Measurements from ENCODE around the gene CHST13.
"Not testable (repeated sequence)": the region's sequence is repeated elsewhere in the genome, so short reads cannot be mapped to it uniquely, and the experiment has no call there.

CHST13 gene

GRCh38 chr3:126525853-126526667, 2.1 kb downstream of the CHST13 start:
- no peak for DNase-seq (ENCODE audit: low read depth, low spot score)

GRCh38 chr3:126526668-126527005, 2.7 kb downstream of the CHST13 start:
- no peak for DNase-seq (ENCODE audit: low read depth, low spot score)

GRCh38 chr3:126527006-126527405, 3.1 kb downstream of the CHST13 start:
- DNase-seq (ENCODE audit: low read depth, low spot score) = no peak

GRCh38 chr3:126527455-126528211, 3.7 kb downstream of the CHST13 start:
- no peak for DNase-seq (ENCODE audit: low read depth, low spot score)

- no peak for DNase-seq (ENCODE audit: low read depth, low spot score)
Observed at GRCh38 chr3:126528419-126528799, 4.5 kb downstream of the CHST13 start.

- no peak for DNase-seq (ENCODE audit: low read depth, low spot score)
Observed at GRCh38 chr3:126528800-126529541, 5.0 kb downstream of the CHST13 start.

GRCh38 chr3:126529585-126530170, 5.7 kb downstream of the CHST13 start:
- no peak for DNase-seq (ENCODE audit: low read depth, low spot score)

GRCh38 chr3:126530171-126531050, 6.5 kb downstream of the CHST13 start:
- DNase-seq (ENCODE audit: low read depth, low spot score) = no peak

- DNase-seq (ENCODE audit: low read depth, low spot score) = no peak
Observed at GRCh38 chr3:126531051-126531330, 7.0 kb downstream of the CHST13 start.

- no peak for DNase-seq (ENCODE audit: low read depth, low spot score)
Observed at GRCh38 chr3:126533506-126533905, 9.6 kb downstream of the CHST13 start.

GRCh38 chr3:126534716-126535115, 10.8 kb downstream of the CHST13 start:
- DNase-seq (ENCODE audit: low read depth, low spot score) = not testable (repeated sequence)

- DNase-seq (ENCODE audit: low read depth, low spot score) = no peak
Observed at GRCh38 chr3:126535636-126536035, 11.7 kb downstream of the CHST13 start.

- no peak for DNase-seq (ENCODE audit: low read depth, low spot score)
Observed at GRCh38 chr3:126536126-126536525, 12.2 kb downstream of the CHST13 start.

GRCh38 chr3:126537116-126537729, 13.3 kb downstream of the CHST13 start:
- no peak for DNase-seq (ENCODE audit: low read depth, low spot score)

- no peak for DNase-seq (ENCODE audit: low read depth, low spot score)
Observed at GRCh38 chr3:126537730-126538281, 13.9 kb downstream of the CHST13 start.

GRCh38 chr3:126538316-126538715, 14.4 kb downstream of the CHST13 start:
- DNase-seq (ENCODE audit: low read depth, low spot score) = no peak

- no peak for DNase-seq (ENCODE audit: low read depth, low spot score)
Observed at GRCh38 chr3:126538966-126539365, 15.0 kb downstream of the CHST13 start.

GRCh38 chr3:126539558-126540250, 15.7 kb downstream of the CHST13 start:
- DNase-seq (ENCODE audit: low read depth, low spot score) = no peak

GRCh38 chr3:126540342-126540849, 16.4 kb downstream of the CHST13 start:
- DNase-seq (ENCODE audit: low read depth, low spot score) = no peak

Measured in activated naive CD8-positive, alpha-beta T cell treated with anti-CD3 and anti-CD28 coated beads, Interleukin-2, amount 50 U/mL, for 16 hours (primary cell).